ENCODE results near the gene IL18RAP.

The IL18RAP gene

GRCh38 chr2:102461188-102461587 is 38.2 kb downstream of the IL18RAP start:
- no peak for DNase-seq

- no peak for DNase-seq
Measured at GRCh38 chr2:102463160-102463559, 40.2 kb downstream of the IL18RAP start.

- no peak for DNase-seq
Measured at GRCh38 chr2:102470168-102470567, 47.2 kb downstream of the IL18RAP start.

- DNase-seq = peak; percentile 16
Measured at GRCh38 chr2:102473020-102473419, 50.1 kb downstream of the IL18RAP start, which contains the start of gene SLC9A4. SLC9A4 (plus strand) TSS chr2:102473226; CDS start chr2:102473760, 534 bp downstream.

GRCh38 chr2:102473631-102474030 is 50.7 kb downstream of the IL18RAP start:
- no peak for DNase-seq

- no peak for DNase-seq
Measured at GRCh38 chr2:102474785-102475184, 51.8 kb downstream of the IL18RAP start.

- no peak for DNase-seq
Measured at GRCh38 chr2:102478686-102479470, 55.9 kb downstream of the IL18RAP start.

- no peak for DNase-seq
Measured at GRCh38 chr2:102480285-102481195, 57.6 kb downstream of the IL18RAP start.

GRCh38 chr2:102481931-102482330 is 59.0 kb downstream of the IL18RAP start:
- no peak for DNase-seq

GRCh38 chr2:102483086-102483485 is 60.1 kb downstream of the IL18RAP start:
- DNase-seq = no peak

GRCh38 chr2:102484310-102485061 is 61.5 kb downstream of the IL18RAP start:
- DNase-seq = no peak

- no peak for DNase-seq
Measured at GRCh38 chr2:102485147-102485785, 62.3 kb downstream of the IL18RAP start.

GRCh38 chr2:102486941-102487702 is 64.2 kb downstream of the IL18RAP start:
- DNase-seq = no peak

GRCh38 chr2:102487761-102488462 is 65.0 kb downstream of the IL18RAP start:
- no peak for DNase-seq

GRCh38 chr2:102489646-102490045 is 66.7 kb downstream of the IL18RAP start:
- DNase-seq = no peak

GRCh38 chr2:102492006-102492405 is 69.0 kb downstream of the IL18RAP start:
- DNase-seq = no peak

- DNase-seq = no peak
Measured at GRCh38 chr2:102494570-102494969, 71.6 kb downstream of the IL18RAP start.

- no peak for DNase-seq
Measured at GRCh38 chr2:102498414-102498813, 75.5 kb downstream of the IL18RAP start.

GRCh38 chr2:102499558-102499957 is 76.6 kb downstream of the IL18RAP start:
- no peak for DNase-seq

Measured in stimulated activated naive CD4-positive, alpha-beta T cell treated with Interleukin-2 at 50 U/mL for 16 hours (primary cell).